Endothelial cell of umbilical vein (primary cell): ENCODE measurements around the gene IQGAP3. TPM values are rescaled to one million over a fixed set of nuclear protein-coding genes. Genes with fewer than 3 reads are reported as not detected.

Source experiments
- BruUV-seq: library from RNA; stranded (reverse); fragments of 400-500 nt; replicated peaks from 2 replicates; lab custom pipeline; 2021; lab: Mats Ljungman, UMichigan
- CTCF ChIA-PET: fragments of 300-600, 350-600 bp; sonication (Branson Sonifier 250); formaldehyde crosslinking; loops from one replicate; lab custom pipeline; 2021; ENCODE audit warnings: antibody characterized with exemption, inconsistent platforms; lab: Charles Lee
- POLR2A ChIA-PET: fragments of 300-600, 350-600 bp; sonication (Branson Sonifier 250); formaldehyde crosslinking; loops from one replicate; lab custom pipeline; 2021; ENCODE audit warnings: antibody characterized with exemption, inconsistent platforms; lab: Charles Lee
- DNase-seq: peaks from one replicate; pipeline ENCODE4 v3.0.0-alpha.2; 2011; ENCODE audit warnings: low read depth, low spot score
- FAIRE-seq: peaks from 2 replicates; lab custom pipeline; 2011; peaks lifted over from hg19 to GRCh38; lab: Jason Lieb, UNC
- H2AFZ ChIP-seq: 2 replicates; pipeline ENCODE4 v1.6.0; 2012; ENCODE audit warnings: low read depth, low read length, control low read depth, inconsistent platforms
- H3K27ac ChIP-seq: 2 replicates; pipeline ENCODE4 v1.5.1; 2011; ENCODE audit warnings: low read depth, mild to moderate bottlenecking, control low read depth, low read length, moderate library complexity; ENCODE audit not compliant: insufficient read depth
- H3K27me3 ChIP-seq, 2 experiments: 2 replicates each; pipeline versions ENCODE4 v1.6.0 to v1.6.1; 2011; ENCODE audit warnings: low read length in 2 of 2, mixed read lengths in 1 of 2; ENCODE audit not compliant: control insufficient read depth in 2 of 2, insufficient read depth in 2 of 2
- H3K36me3 ChIP-seq, 2 experiments: 2 replicates in 1 of 2; 3 replicates in 1 of 2; pipeline ENCODE4 v1.5.1; 2011; ENCODE audit warnings: low read length in 2 of 2, mild to moderate bottlenecking in 1 of 2, moderate library complexity in 1 of 2; ENCODE audit not compliant: control insufficient read depth in 2 of 2, insufficient read depth in 2 of 2; ENCODE audit errors: extremely low read depth in 1 of 2
- H3K4me1 ChIP-seq: 3 replicates; pipeline ENCODE4 v1.5.1; 2011; ENCODE audit warnings: mild to moderate bottlenecking, low read length; ENCODE audit not compliant: control insufficient read depth, insufficient read depth; ENCODE audit errors: extremely low read depth
- H3K4me2 ChIP-seq: 2 replicates; pipeline ENCODE4 v1.6.1; 2011; ENCODE audit warnings: low read length, control low read depth, mixed read lengths; ENCODE audit not compliant: insufficient read depth
- H3K4me3 ChIP-seq, 3 experiments: fragments of 200-600 bp in 1 of 3; sonication (generic), shearing (Covaris generic) in 1 of 3; replicated peaks in 1 of 3; 2 replicates each; pipeline ENCODE4 v1.5.1; 2011 to 2016; ENCODE audit warnings: control low read depth in 3 of 3, low read length in 3 of 3, mild to moderate bottlenecking in 2 of 3, inconsistent platforms in 1 of 3, low read depth in 1 of 3, moderate library complexity in 1 of 3; ENCODE audit not compliant: insufficient read depth in 1 of 3
- H3K79me2 ChIP-seq: 2 replicates; pipeline ENCODE4 v1.6.0; 2012; ENCODE audit warnings: low read length, inconsistent platforms; ENCODE audit not compliant: control insufficient read depth, insufficient read depth
- H3K9ac ChIP-seq: replicated peaks from 2 replicates; pipeline ENCODE3; 2011; ENCODE audit warnings: low read length, control low read depth; ENCODE audit not compliant: insufficient read depth; ENCODE audit errors: extremely low read depth
- H3K9me1 ChIP-seq: replicated peaks from 3 replicates; pipeline ENCODE4 v1.6.0; 2011; ENCODE audit warnings: mild to moderate bottlenecking, low read length; ENCODE audit not compliant: control insufficient read depth, insufficient read depth; ENCODE audit errors: extremely low read depth
- H3K9me3 ChIP-seq: replicated peaks from 2 replicates; pipeline ENCODE4 v1.5.1; 2012; ENCODE audit warnings: low read length, inconsistent platforms; ENCODE audit not compliant: control insufficient read depth, insufficient read depth
- H4K20me1 ChIP-seq: replicated peaks from 2 replicates; pipeline ENCODE3; 2011; ENCODE audit warnings: mild to moderate bottlenecking, low read length; ENCODE audit not compliant: control insufficient read depth, insufficient read depth; ENCODE audit errors: extremely low read depth
- CTCF ChIP-seq, 2 donors: IDR thresholded peaks; 1 replicate in 1 of 2; 2 replicates in 1 of 2; pipeline ENCODE4 v1.5.1; 2011; ENCODE audit warnings: low read length in 2 of 2, mild to moderate bottlenecking in 2 of 2, moderate library complexity in 2 of 2, control low read depth in 1 of 2, inconsistent platforms in 1 of 2, low read depth in 1 of 2; ENCODE audit not compliant: insufficient read depth in 1 of 2; ENCODE audit errors: extremely low read depth in 1 of 2
- EZH2 ChIP-seq: IDR thresholded peaks from 2 replicates; pipeline ENCODE4 v1.6.1; 2012; ENCODE audit warnings: borderline replicate concordance, low read depth, mild to moderate bottlenecking, moderate library complexity, low read length, inconsistent platforms; ENCODE audit not compliant: severe bottlenecking
- FOS ChIP-seq: IDR thresholded peaks from 2 replicates; pipeline ENCODE4 v1.6.1; 2011; ENCODE audit warnings: mild to moderate bottlenecking, low read length, moderate library complexity, borderline replicate concordance; ENCODE audit not compliant: insufficient read depth
- GATA2 ChIP-seq: IDR thresholded peaks from 2 replicates; pipeline ENCODE4 v1.7.0; 2011; ENCODE audit warnings: low read depth, mild to moderate bottlenecking, moderate library complexity, mixed read lengths, low read length; ENCODE audit not compliant: insufficient read length, insufficient read depth
- MYC ChIP-seq: IDR thresholded peaks from one replicate; pipeline ENCODE4 v1.6.1; 2011; ENCODE audit warnings: mild to moderate bottlenecking, low read depth, low read length
- POLR2A ChIP-seq: IDR thresholded peaks from 2 replicates; pipeline ENCODE4 v1.6.1; 2012; ENCODE audit warnings: low read depth, mild to moderate bottlenecking, control low read depth, low read length
- dilution Hi-C: fragments of 300-500 bp; cut with MboI; formaldehyde crosslinking; loops from one replicate; pipeline ENCODE4 v1.15.0; 2019; ENCODE audit warnings: low sequenced_read_pairs; ENCODE audit not compliant: extremely low pct_ligation_motif_present
- intact Hi-C: fragments of 100-400 bp; cut with micrococcal nuclease; formaldehyde crosslinking; loops from one replicate; pipeline ENCODE4 v1.10.0; 2022
- polyA plus RNA-seq, 4 experiments: library from polyadenylated mRNA; depleted of rRNA in 3 of 4; stranded (reverse) in 3 of 4; unstranded in 1 of 4; fragments of >200 nt; gene quantifications; 2 replicates each; pipeline versions ENCODE4 v1.2.1 to v1.2.3, GENCODE V29; 2011 to 2012; ENCODE audit warnings: missing spikeins in 1 of 4
- total RNA-seq: library from RNA; stranded (reverse); gene quantifications from 2 replicates; pipeline ENCODE4 v1.2.3, GENCODE V29; 2021
- TF ChIP-seq, protein P1 (sequence below): IDR thresholded peaks from 2 replicates; pipeline ENCODE4 v1.6.1; 2011; ENCODE audit not compliant: insufficient read depth, insufficient read length

IQGAP3 gene
- total and polyA plus RNA-seq, 2 donors (not counting 3 experiments of a cell fraction or from before 2014, with no cell fraction given) = 28.3 to 60.7 TPM

DNA sequence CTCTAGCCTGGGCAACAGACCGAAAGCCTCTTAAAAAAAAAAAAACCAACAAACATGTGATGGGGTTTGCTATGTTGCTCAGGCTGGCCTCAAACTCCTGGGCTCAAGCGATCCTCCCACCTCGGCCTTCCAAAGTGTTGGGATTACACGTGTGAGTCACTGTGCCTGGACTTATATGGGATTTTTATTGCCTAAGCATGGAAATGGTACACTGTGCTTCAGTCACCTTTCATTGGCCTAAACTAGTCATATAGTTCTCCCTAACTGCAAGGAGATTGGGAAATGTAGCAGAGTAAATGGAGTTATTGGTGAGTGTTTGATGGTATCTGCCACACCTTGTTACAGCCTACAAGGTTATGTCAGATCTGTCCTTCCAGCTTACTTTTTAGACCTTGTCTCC lies 54.6 kb downstream of the IQGAP3 start:
- CTCF ChIA-PET = interaction anchor here (2.7 kb wide), 1 partner anchor 37 kb away, joined by 12 read pairs; no protein-coding TSS in a partner anchor
- no peak for FAIRE-seq

More for the DNA sequence above, 54.6 kb downstream of the IQGAP3 start:
- H3K79me2 ChIP-seq = no peaks in the 10 kb centered on the region
- no peak overlapping the region for H2AFZ ChIP-seq
- H3K4me1 ChIP-seq = no peaks in the 10 kb centered on the region
- H4K20me1 ChIP-seq = no peaks in the 10 kb centered on the region
- no peaks in the 10 kb centered on the region for H3K9me1 ChIP-seq
- POLR2A ChIA-PET = no interaction called here
- no peak for DNase-seq
- H3K27me3 ChIP-seq = no peaks in the 10 kb centered on the region
- no TSS peak for BruUV-seq
- no peaks in the 10 kb centered on the region for H3K36me3 ChIP-seq
- no peak overlapping the region for H3K9ac ChIP-seq
- no peaks in the 10 kb centered on the region for H3K9me3 ChIP-seq
- H3K4me2 ChIP-seq = no peak overlapping the region
- no peak for TF ChIP-seq EZH2
- no peak for TF ChIP-seq FOS
- TF ChIP-seq GATA2 = no peak
- no peak for TF ChIP-seq CTCF (IDR thresholded peaks at IDR 0.05; ENCODE audit: extremely low read depth in 1 of 2, insufficient read depth in 1 of 2, low read depth in 1 of 2, low read length in 2 of 2)
- TF ChIP-seq, protein P1, sequence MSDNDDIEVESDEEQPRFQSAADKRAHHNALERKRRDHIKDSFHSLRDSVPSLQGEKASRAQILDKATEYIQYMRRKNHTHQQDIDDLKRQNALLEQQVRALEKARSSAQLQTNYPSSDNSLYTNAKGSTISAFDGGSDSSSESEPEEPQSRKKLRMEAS = no peak
- no peak for TF ChIP-seq MYC
- no peak for TF ChIP-seq POLR2A
- intact Hi-C loops (no loop called here), dilution Hi-C loops (no loop called here)
- H3K4me3 ChIP-seq = no peak overlapping the region
- no peak overlapping the region for H3K27ac ChIP-seq
